ENCODE results near the gene MLN.

GRCh38 chr6:33846226-33846625, 42.4 kb upstream of the MLN start:
- no peak for TF ChIP-seq CTCF (IDR thresholded peaks at IDR 0.05; ENCODE audit: extremely low read depth in 1 of 2, insufficient read depth in 1 of 2, low read depth in 1 of 2, low read length in 2 of 2)
- TF ChIP-seq GATA2 (IDR thresholded peaks at IDR 0.05; ENCODE audit: insufficient read depth, insufficient read length, low read depth, low read length) = no peak
- no peak for TF ChIP-seq POLR2A (IDR thresholded peaks at IDR 0.05; ENCODE audit: low read depth, low read length)
- TF ChIP-seq JUN (IDR thresholded peaks at IDR 0.05; ENCODE audit: borderline replicate concordance, insufficient read depth, insufficient read length, low read depth) = no peak
- no peak for TF ChIP-seq EZH2 (IDR thresholded peaks at IDR 0.05; ENCODE audit: borderline replicate concordance, low read depth, low read length, severe bottlenecking)
- no peak for TF ChIP-seq MAX (IDR thresholded peaks at IDR 0.05; ENCODE audit: insufficient read depth, insufficient read length)
- no peak for TF ChIP-seq POLR2AphosphoS5 (IDR thresholded peaks at IDR 0.05; ENCODE audit: insufficient read depth, low read depth, low read length)
